H9 (cell line): ENCODE results near the gene SNRPB2. TPM values are rescaled to one million over a fixed set of nuclear protein-coding genes. Genes with fewer than 3 reads are reported as not detected.

ENCODE experiments used
- DNase-seq: peaks from one replicate; pipeline ENCODE4 v3.0.0-alpha.2; 2017
- H2AFZ ChIP-seq: one replicate; pipeline ENCODE4 v1.6.1; 2013; ENCODE audit warnings: mild to moderate bottlenecking, low read length, control low read depth, moderate library complexity
- H2AK5ac ChIP-seq: 2 replicates; pipeline ENCODE4 v1.6.1; 2013; ENCODE audit warnings: low read length, control low read depth, mixed read lengths; ENCODE audit not compliant: insufficient read length
- H2BK120ac ChIP-seq: one replicate; pipeline ENCODE4 v1.6.1; 2013; ENCODE audit warnings: low read depth, mild to moderate bottlenecking, low read length, control low read depth, inconsistent platforms; ENCODE audit not compliant: poor library complexity, severe bottlenecking
- H2BK12ac ChIP-seq: 2 replicates; pipeline ENCODE4 v1.6.1; 2013; ENCODE audit warnings: low read length, control low read depth, mixed read lengths, low read depth; ENCODE audit not compliant: insufficient read length
- H2BK15ac ChIP-seq: 2 replicates; pipeline ENCODE4 v1.6.1; 2013; ENCODE audit warnings: low read depth, low read length, control low read depth
- H2BK20ac ChIP-seq: one replicate; pipeline ENCODE4 v1.6.1; 2013; ENCODE audit warnings: low read depth, mild to moderate bottlenecking, low read length, control low read depth, inconsistent platforms; ENCODE audit not compliant: poor library complexity, severe bottlenecking
- H2BK5ac ChIP-seq: 2 replicates; pipeline ENCODE4 v1.6.1; 2013; ENCODE audit warnings: low read length, control low read depth, mixed read lengths; ENCODE audit not compliant: insufficient read length
- H3K14ac ChIP-seq: 2 replicates; pipeline ENCODE4 v1.6.1; 2013; ENCODE audit warnings: low read length, control low read depth; ENCODE audit not compliant: insufficient read depth
- H3K18ac ChIP-seq: 2 replicates; pipeline ENCODE4 v1.6.1; 2013; ENCODE audit warnings: low read depth, mild to moderate bottlenecking, mixed read lengths, low read length, control low read depth; ENCODE audit not compliant: insufficient read length
- H3K23ac ChIP-seq: 2 replicates; pipeline ENCODE4 v1.6.1; 2013; ENCODE audit warnings: low read length, control low read depth, mixed read lengths, low read depth; ENCODE audit not compliant: insufficient read length
- H3K23me2 ChIP-seq: 2 replicates; pipeline ENCODE4 v1.6.1; 2013; ENCODE audit warnings: low read depth, mild to moderate bottlenecking, mixed read lengths, low read length, control low read depth; ENCODE audit not compliant: insufficient read length, poor library complexity, severe bottlenecking
- H3K27ac ChIP-seq: 2 replicates; pipeline ENCODE4 v1.5.1; 2013; ENCODE audit warnings: low read length, control low read depth, mixed read lengths, low read depth; ENCODE audit not compliant: insufficient read length
- H3K27me3 ChIP-seq: 2 replicates; pipeline ENCODE4 v1.6.1; 2013; ENCODE audit warnings: low read length, control low read depth, inconsistent platforms; ENCODE audit not compliant: insufficient read depth
- H3K4ac ChIP-seq: 2 replicates; pipeline ENCODE4 v1.6.1; 2013; ENCODE audit warnings: low read depth, mild to moderate bottlenecking, control low read depth, inconsistent platforms, low read length, moderate library complexity
- H3K4me1 ChIP-seq: 2 replicates; pipeline ENCODE4 v1.6.1; 2013; ENCODE audit warnings: low read length, control low read depth, inconsistent platforms; ENCODE audit not compliant: insufficient read depth
- H3K4me2 ChIP-seq: 2 replicates; pipeline ENCODE4 v1.6.1; 2013; ENCODE audit warnings: low read length, control low read depth, mixed read lengths; ENCODE audit not compliant: insufficient read length, insufficient read depth
- H3K56ac ChIP-seq: 2 replicates; pipeline ENCODE4 v1.6.1; 2013; ENCODE audit warnings: low read depth, mild to moderate bottlenecking, mixed read lengths, low read length, control low read depth; ENCODE audit not compliant: insufficient read length
- H3K79me1 ChIP-seq: 2 replicates; pipeline ENCODE4 v1.6.1; 2013; ENCODE audit warnings: low read depth, mild to moderate bottlenecking, moderate library complexity, low read length, control low read depth, inconsistent platforms; ENCODE audit not compliant: insufficient read depth, poor library complexity, severe bottlenecking
- H3K79me2 ChIP-seq: 2 replicates; pipeline ENCODE4 v1.6.1; 2013; ENCODE audit warnings: low read length, control low read depth, inconsistent platforms; ENCODE audit not compliant: insufficient read depth
- H3K9ac ChIP-seq: 2 replicates; pipeline ENCODE4 v1.6.1; 2013; ENCODE audit warnings: low read length, control low read depth, mixed read lengths; ENCODE audit not compliant: insufficient read length; ENCODE audit errors: extremely low read depth
- H3K9me3 ChIP-seq: one replicate; pipeline ENCODE4 v1.6.1; 2013; ENCODE audit warnings: low read depth, low read length, inconsistent platforms; ENCODE audit not compliant: control insufficient read depth
- H3T11ph ChIP-seq: one replicate; pipeline ENCODE4 v1.6.1; 2013; ENCODE audit warnings: mild to moderate bottlenecking, low read length, control low read depth, inconsistent platforms
- H4K20me1 ChIP-seq: one replicate; pipeline ENCODE4 v1.6.1; 2013; ENCODE audit not compliant: control insufficient read depth, insufficient read length, insufficient read depth
- H4K5ac ChIP-seq: 2 replicates; pipeline ENCODE4 v1.6.1; 2013; ENCODE audit warnings: low read depth, mild to moderate bottlenecking, mixed read lengths, low read length, control low read depth; ENCODE audit not compliant: insufficient read length
- H4K8ac ChIP-seq: replicated peaks from 2 replicates; pipeline ENCODE4 v1.6.1; 2013; ENCODE audit warnings: low read length, control low read depth, mixed read lengths, low read depth; ENCODE audit not compliant: insufficient read length
- H4K91ac ChIP-seq: 2 replicates; pipeline ENCODE4 v1.6.1; 2013; ENCODE audit warnings: low read depth, mild to moderate bottlenecking, moderate library complexity, mixed read lengths, low read length, control low read depth; ENCODE audit not compliant: insufficient read length
- H3K27ac Mint-ChIP-seq, 3 experiments: 2 replicates in 2 of 3; 3 replicates in 1 of 3; pipeline ENCODE4 v1.8.0; 2020 to 2021; ENCODE audit warnings: mixed read lengths in 3 of 3, mild to moderate bottlenecking in 1 of 3, moderate library complexity in 1 of 3
- H3K27me3 Mint-ChIP-seq: 2 replicates; pipeline ENCODE4 v1.8.0; 2021; ENCODE audit warnings: low read depth, mild to moderate bottlenecking, moderate library complexity, mixed read lengths
- H3K36me3 Mint-ChIP-seq, 3 experiments: 2 replicates in 2 of 3; 3 replicates in 1 of 3; pipeline ENCODE4 v1.8.0; 2020 to 2021; ENCODE audit warnings: low read depth in 3 of 3, mixed read lengths in 3 of 3; ENCODE audit not compliant: insufficient read depth in 1 of 3
- H3K4me1 Mint-ChIP-seq, 2 experiments: 2 replicates each; pipeline ENCODE4 v1.8.0; 2020; ENCODE audit warnings: mixed read lengths in 2 of 2
- H3K4me3 Mint-ChIP-seq, 2 experiments: 2 replicates in 1 of 2; 3 replicates in 1 of 2; pipeline ENCODE4 v1.8.0; 2020 to 2021; ENCODE audit warnings: mild to moderate bottlenecking in 2 of 2, mixed read lengths in 2 of 2, moderate library complexity in 1 of 2
- H3K9me3 Mint-ChIP-seq, 2 experiments: 2 replicates in 1 of 2; 3 replicates in 1 of 2; pipeline ENCODE4 v1.8.0; 2020; ENCODE audit warnings: mild to moderate bottlenecking in 2 of 2, mixed read lengths in 2 of 2, moderate library complexity in 1 of 2
- WGBS: extraction: QIAGEN DNeasy Blood & Tissue Kit; methylation state at CpG from one replicate; pipeline ENCODE4 v1.1.7; 2013; ENCODE audit warnings: missing lambda C conversion rate, low lambda C conversion rate, mixed read lengths; ENCODE audit not compliant: insufficient read length; ENCODE audit errors: extremely low coverage; 5-methylcytosine and 5-hydroxymethylcytosine counted together
- total RNA-seq: library from RNA; stranded (reverse); gene quantifications from 2 replicates; pipeline ENCODE4 v1.2.1, GENCODE V29; 2021
- TF ChIP-seq, protein P1 (sequence below): fragments of 200-600 bp; sonication (generic); conservative IDR thresholded peaks from 3 replicates; pipeline ENCODE4 v1.8.0; 2021; ENCODE audit warnings: antibody characterized with exemption, mild to moderate bottlenecking

SNRPB2 gene
- total RNA-seq, 1 experiment from 2014 or later = 93.2 TPM

DNA sequence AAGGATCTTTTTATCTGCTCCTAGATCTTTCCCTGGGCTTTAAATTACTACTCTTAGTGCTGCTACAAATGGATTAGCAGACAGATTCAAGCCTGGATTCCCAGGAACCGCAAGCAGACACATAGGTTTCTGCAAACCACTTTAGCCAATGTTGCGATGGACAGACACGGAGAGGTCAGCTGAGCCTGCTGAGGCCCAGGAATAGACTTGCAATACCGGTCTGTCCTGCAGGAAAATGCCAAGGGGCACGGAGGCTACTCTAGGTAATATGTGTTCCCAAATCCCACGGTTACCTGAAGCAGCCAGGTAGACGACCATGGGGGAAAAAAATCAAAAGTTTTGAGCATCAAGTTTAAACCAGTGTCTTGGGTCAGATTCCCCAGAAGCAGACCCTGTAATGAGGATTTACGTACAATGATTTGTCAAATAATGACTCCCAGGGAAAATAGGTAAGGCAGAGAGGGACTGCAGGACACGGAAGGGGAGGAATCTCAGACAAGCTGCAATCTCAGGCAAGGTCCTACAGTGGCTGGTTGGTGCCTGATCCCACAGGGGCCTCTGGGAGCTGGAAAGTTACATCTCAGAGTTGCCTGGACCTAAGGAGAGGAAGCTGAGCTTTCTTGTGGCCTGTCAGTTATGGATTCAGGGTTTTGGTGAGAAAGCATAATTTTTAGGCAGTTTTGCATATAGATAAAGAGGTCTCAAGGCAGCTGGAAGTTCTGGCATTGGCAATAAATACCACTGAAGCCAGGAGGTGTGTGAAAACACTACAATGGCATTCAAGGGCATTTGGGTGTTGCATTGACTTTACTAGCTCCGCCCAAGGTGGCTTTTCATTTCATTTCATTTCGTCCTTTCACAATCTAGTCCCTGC is 30.8 kb downstream of the SNRPB2 start:
- H3K27ac Mint-ChIP-seq = peak overlapping the region in 1 of 3 experiments; percentile 49; a peak in 2 of 7 replicates
- H3K4me2 ChIP-seq = no peak overlapping the region
- no peaks in the 10 kb centered on the region for H3K23me2 ChIP-seq
- H2AK5ac ChIP-seq = no peak overlapping the region
- no peak overlapping the region for H2BK5ac ChIP-seq
- peaks cover 5% of the 10 kb centered on the region for H3K9me3 ChIP-seq
- no peak overlapping the region for H2BK15ac ChIP-seq
- H3K9me3 Mint-ChIP-seq = peaks cover 14 to 16% of the 10 kb centered on the region in 2 experiments
- no peak overlapping the region for H3K27ac ChIP-seq
- H3K36me3 Mint-ChIP-seq = peaks cover 1 to 18% (median 6%) of the 10 kb centered on the region in 3 experiments; a peak in 3 of 7 replicates
- H3K79me2 ChIP-seq = no peaks in the 10 kb centered on the region
- H3T11ph ChIP-seq = no peak overlapping the region
- H4K5ac ChIP-seq = no peak overlapping the region
- no peak overlapping the region for H2BK12ac ChIP-seq
- peaks cover 17 to 21% of the 10 kb centered on the region in 2 experiments for H3K4me1 Mint-ChIP-seq
- no peak overlapping the region for H3K23ac ChIP-seq
- no peaks in the 10 kb centered on the region; the same call in none of the 2 replicates for H3K27me3 Mint-ChIP-seq
- no peak overlapping the region for H3K4me3 Mint-ChIP-seq
- no peak overlapping the region for H2BK120ac ChIP-seq
- no CpG with 5 or more reads among the region's 11 CpGs for WGBS
- 0 out of 2 replicates have a peak, but pooled peaks cover 2% of the 10 kb centered on the region for H3K4me1 ChIP-seq
- no peak overlapping the region for H3K4ac ChIP-seq
- no peaks in the 10 kb centered on the region for H3K27me3 ChIP-seq
- no peak for DNase-seq
- H4K8ac ChIP-seq = no peak overlapping the region
- TF ChIP-seq, protein P1, sequence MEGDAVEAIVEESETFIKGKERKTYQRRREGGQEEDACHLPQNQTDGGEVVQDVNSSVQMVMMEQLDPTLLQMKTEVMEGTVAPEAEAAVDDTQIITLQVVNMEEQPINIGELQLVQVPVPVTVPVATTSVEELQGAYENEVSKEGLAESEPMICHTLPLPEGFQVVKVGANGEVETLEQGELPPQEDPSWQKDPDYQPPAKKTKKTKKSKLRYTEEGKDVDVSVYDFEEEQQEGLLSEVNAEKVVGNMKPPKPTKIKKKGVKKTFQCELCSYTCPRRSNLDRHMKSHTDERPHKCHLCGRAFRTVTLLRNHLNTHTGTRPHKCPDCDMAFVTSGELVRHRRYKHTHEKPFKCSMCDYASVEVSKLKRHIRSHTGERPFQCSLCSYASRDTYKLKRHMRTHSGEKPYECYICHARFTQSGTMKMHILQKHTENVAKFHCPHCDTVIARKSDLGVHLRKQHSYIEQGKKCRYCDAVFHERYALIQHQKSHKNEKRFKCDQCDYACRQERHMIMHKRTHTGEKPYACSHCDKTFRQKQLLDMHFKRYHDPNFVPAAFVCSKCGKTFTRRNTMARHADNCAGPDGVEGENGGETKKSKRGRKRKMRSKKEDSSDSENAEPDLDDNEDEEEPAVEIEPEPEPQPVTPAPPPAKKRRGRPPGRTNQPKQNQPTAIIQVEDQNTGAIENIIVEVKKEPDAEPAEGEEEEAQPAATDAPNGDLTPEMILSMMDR = no peak
- H4K20me1 ChIP-seq = no peaks in the 10 kb centered on the region
- no peak overlapping the region for H3K18ac ChIP-seq
- no peak overlapping the region for H4K91ac ChIP-seq
- no peak overlapping the region for H3K56ac ChIP-seq
- H3K14ac ChIP-seq = no peak overlapping the region
- no peak overlapping the region for H3K9ac ChIP-seq
- H2BK20ac ChIP-seq = no peak overlapping the region
- H3K79me1 ChIP-seq = no peaks in the 10 kb centered on the region
- H2AFZ ChIP-seq = peak overlapping the region; percentile 29
